Fibroblast of lung (primary cell): ENCODE results near the gene UQCRHL. TPM values are rescaled to one million over a fixed set of nuclear protein-coding genes. Genes with fewer than 3 reads are reported as not detected.

Source experiments
- DNase-seq, 2 donors: peaks; one replicate each; pipeline versions ENCODE4 v3.0.0 to v3.0.0-alpha.2; 2010; ENCODE audit warnings: low read depth in 2 of 2
- H2AFZ ChIP-seq: 2 replicates; pipeline ENCODE4 v1.5.1; 2012; ENCODE audit warnings: low read length, control low read depth, inconsistent platforms
- H3K27ac ChIP-seq: 2 replicates; pipeline ENCODE4 v1.5.1; 2011; ENCODE audit warnings: low read length, control low read depth; ENCODE audit not compliant: insufficient read depth
- H3K27me3 ChIP-seq: 2 replicates; pipeline ENCODE4 v1.5.1; 2011; ENCODE audit warnings: mild to moderate bottlenecking, low read length; ENCODE audit not compliant: control insufficient read depth, insufficient read depth
- H3K36me3 ChIP-seq: 2 replicates; pipeline ENCODE4 v1.5.1; 2011; ENCODE audit warnings: low read length; ENCODE audit not compliant: control insufficient read depth, insufficient read depth
- H3K4me1 ChIP-seq: 2 replicates; pipeline ENCODE4 v1.5.1; 2011; ENCODE audit warnings: low read length; ENCODE audit not compliant: control insufficient read depth, insufficient read depth; ENCODE audit errors: extremely low read depth
- H3K4me2 ChIP-seq: 2 replicates; pipeline ENCODE4 v1.5.1; 2011; ENCODE audit warnings: low read length, control low read depth; ENCODE audit not compliant: insufficient read depth; ENCODE audit errors: extremely low read depth
- H3K4me3 ChIP-seq, 4 experiments: fragments of 200-600 bp in 1 of 4; sonication (generic) in 1 of 4; replicated peaks in 1 of 4; 2 replicates each; pipeline ENCODE4 v1.5.1; 2011 to 2016; ENCODE audit warnings: low read length in 4 of 4, low read depth in 3 of 4, mild to moderate bottlenecking in 3 of 4, control low read depth in 2 of 4, inconsistent platforms in 1 of 4, mixed read lengths in 1 of 4; ENCODE audit not compliant: insufficient read depth in 1 of 4; ENCODE audit errors: control extremely low read depth in 1 of 4
- H3K79me2 ChIP-seq: 2 replicates; pipeline ENCODE4 v1.5.1; 2012; ENCODE audit warnings: mild to moderate bottlenecking, low read length, inconsistent platforms; ENCODE audit not compliant: control insufficient read depth, insufficient read depth
- H3K9ac ChIP-seq: 2 replicates; pipeline ENCODE4 v1.5.1; 2011; ENCODE audit warnings: mild to moderate bottlenecking, low read length, control low read depth; ENCODE audit not compliant: insufficient read depth
- H3K9me3 ChIP-seq: 2 replicates; pipeline ENCODE4 v1.5.1; 2012; ENCODE audit warnings: low read depth, low read length; ENCODE audit not compliant: control insufficient read depth, insufficient read depth
- H4K20me1 ChIP-seq: 2 replicates; pipeline ENCODE4 v1.5.1; 2011; ENCODE audit warnings: low read length; ENCODE audit not compliant: control insufficient read depth, insufficient read depth; ENCODE audit errors: extremely low read depth
- EZH2 ChIP-seq: IDR thresholded peaks from 2 replicates; pipeline ENCODE4 v1.5.1; 2012; ENCODE audit warnings: low read length, control low read depth, mild to moderate bottlenecking; ENCODE audit errors: missing control alignments
- polyA plus RNA-seq, 2 donors: library from polyadenylated mRNA; depleted of rRNA in 1 of 2; stranded (reverse) in 1 of 2; unstranded in 1 of 2; fragments of >200 nt; gene quantifications; 2 replicates each; pipeline ENCODE4 v1.2.1, GENCODE V29; 2011 to 2012; ENCODE audit warnings: missing spikeins in 1 of 2
- total RNA-seq: library from RNA; depleted of rRNA; stranded (reverse); fragments of >200 nt; gene quantifications from 2 replicates; pipeline ENCODE4 v1.2.1, GENCODE V29; 2014
- TF ChIP-seq, protein P1 (sequence below), 2 donors: IDR thresholded peaks in 1 of 2; conservative IDR thresholded peaks in 1 of 2; 1 replicate in 1 of 2; 2 replicates in 1 of 2; pipeline ENCODE4 v1.5.1; 2011 to 2012; ENCODE audit warnings: low read length in 2 of 2, control low read depth in 1 of 2, inconsistent platforms in 1 of 2, low read depth in 1 of 2, mild to moderate bottlenecking in 1 of 2

The UQCRHL gene
- total and polyA plus RNA-seq, 2 donors (not counting 1 experiment from before 2014, with no cell fraction given), result 1.3 to 7.8 TPM

DNA sequence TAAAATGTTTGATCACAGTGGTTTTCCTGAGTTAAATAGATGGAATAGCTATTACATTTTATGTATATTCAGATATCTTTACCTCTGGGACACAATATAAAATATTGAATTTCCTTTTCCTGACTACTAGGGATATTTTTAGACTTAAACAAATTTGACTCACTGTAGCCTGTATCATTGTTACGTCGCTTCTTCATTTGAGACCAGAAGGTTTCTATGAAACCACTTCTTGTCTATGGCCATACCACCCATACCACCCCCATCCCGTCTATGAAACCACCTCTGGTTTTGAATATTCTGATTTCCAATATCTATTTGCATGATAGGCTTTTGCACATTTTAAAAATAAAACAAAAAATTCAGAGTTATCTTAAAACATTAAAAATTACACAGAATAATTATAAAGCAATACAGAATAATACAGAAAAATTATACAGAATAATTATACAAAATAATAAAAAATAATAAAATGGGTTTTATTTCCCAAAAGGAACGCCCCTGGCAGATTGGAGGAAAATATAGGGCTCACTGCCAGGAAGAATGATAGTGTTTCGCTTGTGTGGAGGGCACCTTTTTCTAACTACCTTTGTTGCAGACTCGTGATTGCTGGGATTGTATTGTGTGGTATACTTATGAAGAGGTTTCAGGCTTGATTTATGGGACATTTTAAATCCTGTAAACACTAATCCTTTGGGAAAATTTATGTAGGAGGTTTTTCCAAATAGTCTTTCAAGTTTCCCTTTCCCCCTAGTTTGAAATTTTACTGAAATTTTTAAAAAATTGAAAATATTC, 44.8 kb upstream of the UQCRHL start:
- H3K4me3 ChIP-seq, result no peak overlapping the region
- peak in 1 of 2 donors; percentile 39 for DNase-seq
- TF ChIP-seq, protein P1, sequence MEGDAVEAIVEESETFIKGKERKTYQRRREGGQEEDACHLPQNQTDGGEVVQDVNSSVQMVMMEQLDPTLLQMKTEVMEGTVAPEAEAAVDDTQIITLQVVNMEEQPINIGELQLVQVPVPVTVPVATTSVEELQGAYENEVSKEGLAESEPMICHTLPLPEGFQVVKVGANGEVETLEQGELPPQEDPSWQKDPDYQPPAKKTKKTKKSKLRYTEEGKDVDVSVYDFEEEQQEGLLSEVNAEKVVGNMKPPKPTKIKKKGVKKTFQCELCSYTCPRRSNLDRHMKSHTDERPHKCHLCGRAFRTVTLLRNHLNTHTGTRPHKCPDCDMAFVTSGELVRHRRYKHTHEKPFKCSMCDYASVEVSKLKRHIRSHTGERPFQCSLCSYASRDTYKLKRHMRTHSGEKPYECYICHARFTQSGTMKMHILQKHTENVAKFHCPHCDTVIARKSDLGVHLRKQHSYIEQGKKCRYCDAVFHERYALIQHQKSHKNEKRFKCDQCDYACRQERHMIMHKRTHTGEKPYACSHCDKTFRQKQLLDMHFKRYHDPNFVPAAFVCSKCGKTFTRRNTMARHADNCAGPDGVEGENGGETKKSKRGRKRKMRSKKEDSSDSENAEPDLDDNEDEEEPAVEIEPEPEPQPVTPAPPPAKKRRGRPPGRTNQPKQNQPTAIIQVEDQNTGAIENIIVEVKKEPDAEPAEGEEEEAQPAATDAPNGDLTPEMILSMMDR (conservative IDR thresholded peaks at IDR 0.05 in 1 of 2, IDR thresholded peaks at IDR 0.05 in 1 of 2; ENCODE audit: low read depth in 1 of 2, low read length in 2 of 2), result no peak
- TF ChIP-seq EZH2, result no peak
- H3K36me3 ChIP-seq, result no peaks in the 10 kb centered on the region
- no peaks in the 10 kb centered on the region for H4K20me1 ChIP-seq
- H3K9me3 ChIP-seq, result no peaks in the 10 kb centered on the region
- no peaks in the 10 kb centered on the region for H3K27me3 ChIP-seq
- H3K4me2 ChIP-seq, result no peak overlapping the region
- no peak overlapping the region for H2AFZ ChIP-seq
- H3K79me2 ChIP-seq, result peaks cover 78% of the 10 kb centered on the region
- no peak overlapping the region for H3K27ac ChIP-seq
- no peak overlapping the region for H3K9ac ChIP-seq
- H3K4me1 ChIP-seq, result peaks cover 2% of the 10 kb centered on the region

DNA sequence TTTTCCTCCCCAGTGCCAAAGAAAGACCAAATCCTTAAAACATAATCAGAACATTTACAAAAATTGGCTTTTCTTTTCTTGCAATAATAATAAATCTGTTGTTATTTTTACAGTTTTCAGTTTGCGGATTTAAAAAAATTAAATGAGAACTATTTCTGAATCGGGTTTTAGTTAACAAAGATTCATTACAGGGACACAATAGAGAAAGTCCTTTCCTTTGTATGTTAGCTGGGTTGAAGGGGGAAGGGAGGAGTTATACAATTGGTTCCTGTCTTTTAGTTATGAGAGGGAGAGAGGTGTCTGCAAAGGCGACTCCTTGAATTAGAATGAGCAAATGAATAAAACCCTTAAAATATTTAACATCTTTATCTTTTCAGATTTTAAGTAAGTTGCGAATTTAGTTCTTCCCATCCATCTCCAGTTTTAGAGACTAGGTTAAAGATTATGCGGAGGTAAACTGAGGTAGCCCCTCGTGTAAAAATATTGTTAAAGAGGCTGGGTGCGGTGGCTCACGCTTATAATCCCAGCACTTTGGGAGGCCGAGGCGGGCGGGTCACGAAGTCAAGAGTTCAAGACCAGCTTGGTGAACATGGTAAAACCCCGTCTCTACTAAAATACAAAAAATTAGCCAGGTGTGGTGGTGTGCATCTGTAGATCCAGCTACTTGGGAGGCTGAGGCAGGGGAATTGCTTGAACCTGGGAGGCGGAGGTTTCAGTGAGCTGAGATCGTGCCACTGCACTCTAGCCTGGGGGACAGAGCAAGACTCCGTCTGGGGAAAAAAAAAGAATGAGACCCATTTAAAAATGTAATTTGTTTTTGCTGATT, 44.0 kb upstream of the UQCRHL start:
- Histone ChIP-seq H3K4me1 (peaks cover 2% of the 10 kb centered on the region), H3K4me2 (no peak overlapping the region), H3K27ac (no peak overlapping the region), H3K36me3 (no peaks in the 10 kb centered on the region), H4K20me1 (no peaks in the 10 kb centered on the region), H3K9me3 (no peaks in the 10 kb centered on the region), H3K9ac (no peak overlapping the region), H3K27me3 (no peaks in the 10 kb centered on the region), H3K79me2 (peaks cover 75% of the 10 kb centered on the region), H3K4me3 (no peak overlapping the region), H2AFZ (no peak overlapping the region)
- peak in 1 of 2 donors; percentile 19 for DNase-seq
- TF ChIP-seq, protein P1 (conservative IDR thresholded peaks at IDR 0.05 in 1 of 2, IDR thresholded peaks at IDR 0.05 in 1 of 2; ENCODE audit: low read depth in 1 of 2, low read length in 2 of 2), result no peak
- no peak for TF ChIP-seq EZH2

DNA sequence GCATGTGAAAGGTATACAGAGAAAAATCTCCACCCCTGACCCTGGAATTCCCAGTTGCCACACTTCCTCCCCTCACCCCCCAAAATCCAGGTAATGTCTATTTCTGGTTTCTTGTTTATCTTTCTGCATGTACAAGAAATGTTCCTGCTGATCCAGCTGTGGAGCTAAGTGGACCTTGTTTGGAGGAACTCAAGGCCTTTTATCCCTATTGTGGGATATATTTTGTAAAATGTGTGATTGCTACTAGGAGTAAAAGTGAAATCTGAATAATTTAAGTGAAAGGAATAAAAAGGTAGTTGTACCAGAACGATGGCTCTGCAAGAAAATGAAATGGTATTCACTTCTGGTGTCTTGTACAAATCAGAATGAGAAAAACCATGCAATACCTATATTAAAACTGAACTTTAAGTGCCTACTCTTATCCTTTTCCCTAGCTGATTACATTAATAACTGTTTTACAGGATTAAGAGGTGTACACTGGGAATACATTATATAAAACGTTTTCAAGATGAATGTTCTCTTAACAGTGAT, 43.1 kb upstream of the UQCRHL start:
- no peak overlapping the region for H3K9ac ChIP-seq
- no peaks in the 10 kb centered on the region for H3K36me3 ChIP-seq

More for the DNA sequence above, 43.1 kb upstream of the UQCRHL start:
- H4K20me1 ChIP-seq, result no peaks in the 10 kb centered on the region
- no peaks in the 10 kb centered on the region for H3K9me3 ChIP-seq
- H3K4me2 ChIP-seq, result peak overlapping the region; percentile 99
- H3K4me1 ChIP-seq, result peaks cover 2% of the 10 kb centered on the region
- H3K79me2 ChIP-seq, result peaks cover 73% of the 10 kb centered on the region
- no peak overlapping the region for H2AFZ ChIP-seq
- H3K4me3 ChIP-seq, result peak overlapping the region; percentile 69 to 93 (median 90)
- no peak for TF ChIP-seq EZH2
- TF ChIP-seq, protein P1 (conservative IDR thresholded peaks at IDR 0.05 in 1 of 2, IDR thresholded peaks at IDR 0.05 in 1 of 2; ENCODE audit: low read depth in 1 of 2, low read length in 2 of 2), result no peak
- no peaks in the 10 kb centered on the region for H3K27me3 ChIP-seq
- peak overlapping the region; percentile 90 for H3K27ac ChIP-seq
- DNase-seq, result no peak
